ENCODE results near the gene ADCY5.

Gene ADCY5

GRCh38 chr3:123481071-123481470, 32.2 kb upstream of the ADCY5 start:
- Histone ChIP-seq H3K4me1 (ENCODE audit: control insufficient read depth, insufficient read depth, low read length, unreplicated experiment) (no peaks in the 10 kb centered on the region), H3K4me3 (ENCODE audit: low read depth, low read length) (no peak overlapping the region), H3K79me2 (ENCODE audit: control insufficient read depth, insufficient read depth, low read length, unreplicated experiment) (no peaks in the 10 kb centered on the region), H3K36me3 (ENCODE audit: insufficient read depth, low read length) (no peaks in the 10 kb centered on the region), H3K27ac (ENCODE audit: low read depth, low read length) (no peak overlapping the region), H2AFZ (ENCODE audit: low read length, unreplicated experiment) (no peak overlapping the region), H3K27me3 (ENCODE audit: insufficient read depth, low read length) (peaks cover 38% of the 10 kb centered on the region)

GRCh38 chr3:123480428-123480827, 31.5 kb upstream of the ADCY5 start:
- Histone ChIP-seq H2AFZ (ENCODE audit: low read length, unreplicated experiment) (no peak overlapping the region), H3K4me1 (ENCODE audit: control insufficient read depth, insufficient read depth, low read length, unreplicated experiment) (no peaks in the 10 kb centered on the region), H3K27me3 (ENCODE audit: insufficient read depth, low read length) (peaks cover 44% of the 10 kb centered on the region), H3K36me3 (ENCODE audit: insufficient read depth, low read length) (no peaks in the 10 kb centered on the region), H3K4me3 (ENCODE audit: low read depth, low read length) (no peak overlapping the region), H3K27ac (ENCODE audit: low read depth, low read length) (no peak overlapping the region), H3K79me2 (ENCODE audit: control insufficient read depth, insufficient read depth, low read length, unreplicated experiment) (no peaks in the 10 kb centered on the region)

- no peak overlapping the region for H3K4me3 ChIP-seq (ENCODE audit: low read depth, low read length)
- H3K27me3 ChIP-seq (ENCODE audit: insufficient read depth, low read length): peaks cover 50% of the 10 kb centered on the region
- no peaks in the 10 kb centered on the region for H3K79me2 ChIP-seq (ENCODE audit: control insufficient read depth, insufficient read depth, low read length, unreplicated experiment)
- H3K27ac ChIP-seq (ENCODE audit: low read depth, low read length): no peak overlapping the region
- no peaks in the 10 kb centered on the region for H3K4me1 ChIP-seq (ENCODE audit: control insufficient read depth, insufficient read depth, low read length, unreplicated experiment)
- H3K36me3 ChIP-seq (ENCODE audit: insufficient read depth, low read length): no peaks in the 10 kb centered on the region
- H2AFZ ChIP-seq (ENCODE audit: low read length, unreplicated experiment): no peak overlapping the region
These were observed 31.0 kb upstream of the ADCY5 start for GRCh38 chr3:123479891-123480290.

- Histone ChIP-seq H3K79me2 (ENCODE audit: control insufficient read depth, insufficient read depth, low read length, unreplicated experiment) (no peaks in the 10 kb centered on the region), H3K27me3 (ENCODE audit: insufficient read depth, low read length) (peaks cover 59% of the 10 kb centered on the region), H3K4me3 (ENCODE audit: low read depth, low read length) (no peak overlapping the region), H2AFZ (ENCODE audit: low read length, unreplicated experiment) (no peak overlapping the region), H3K4me1 (ENCODE audit: control insufficient read depth, insufficient read depth, low read length, unreplicated experiment) (no peaks in the 10 kb centered on the region), H3K36me3 (ENCODE audit: insufficient read depth, low read length) (no peaks in the 10 kb centered on the region), H3K27ac (ENCODE audit: low read depth, low read length) (no peak overlapping the region)
These were observed 29.4 kb upstream of the ADCY5 start for GRCh38 chr3:123478314-123478713.

GRCh38 chr3:123476967-123477750, 28.3 kb upstream of the ADCY5 start:
- H3K27me3 ChIP-seq (ENCODE audit: insufficient read depth, low read length): peaks cover 63% of the 10 kb centered on the region
- H3K79me2 ChIP-seq (ENCODE audit: control insufficient read depth, insufficient read depth, low read length, unreplicated experiment): no peaks in the 10 kb centered on the region
- H3K4me3 ChIP-seq (ENCODE audit: low read depth, low read length): no peak overlapping the region
- no peak overlapping the region for H2AFZ ChIP-seq (ENCODE audit: low read length, unreplicated experiment)
- H3K4me1 ChIP-seq (ENCODE audit: control insufficient read depth, insufficient read depth, low read length, unreplicated experiment): no peaks in the 10 kb centered on the region
- H3K27ac ChIP-seq (ENCODE audit: low read depth, low read length): no peak overlapping the region
- H3K36me3 ChIP-seq (ENCODE audit: insufficient read depth, low read length): no peaks in the 10 kb centered on the region

GRCh38 chr3:123475786-123476185, 26.9 kb upstream of the ADCY5 start:
- no peak overlapping the region for H3K27ac ChIP-seq (ENCODE audit: low read depth, low read length)
- H2AFZ ChIP-seq (ENCODE audit: low read length, unreplicated experiment): no peak overlapping the region
- H3K4me1 ChIP-seq (ENCODE audit: control insufficient read depth, insufficient read depth, low read length, unreplicated experiment): no peaks in the 10 kb centered on the region
- H3K4me3 ChIP-seq (ENCODE audit: low read depth, low read length): no peak overlapping the region
- no peaks in the 10 kb centered on the region for H3K79me2 ChIP-seq (ENCODE audit: control insufficient read depth, insufficient read depth, low read length, unreplicated experiment)
- H3K36me3 ChIP-seq (ENCODE audit: insufficient read depth, low read length): no peaks in the 10 kb centered on the region
- peaks cover 72% of the 10 kb centered on the region for H3K27me3 ChIP-seq (ENCODE audit: insufficient read depth, low read length)

GRCh38 chr3:123471106-123471505, 22.2 kb upstream of the ADCY5 start:
- no peaks in the 10 kb centered on the region for H3K79me2 ChIP-seq (ENCODE audit: control insufficient read depth, insufficient read depth, low read length, unreplicated experiment)
- H3K27ac ChIP-seq (ENCODE audit: low read depth, low read length): no peak overlapping the region
- H2AFZ ChIP-seq (ENCODE audit: low read length, unreplicated experiment): no peak overlapping the region
- H3K4me1 ChIP-seq (ENCODE audit: control insufficient read depth, insufficient read depth, low read length, unreplicated experiment): no peaks in the 10 kb centered on the region
- no peak overlapping the region for H3K4me3 ChIP-seq (ENCODE audit: low read depth, low read length)
- H3K27me3 ChIP-seq (ENCODE audit: insufficient read depth, low read length): peaks cover 71% of the 10 kb centered on the region
- H3K36me3 ChIP-seq (ENCODE audit: insufficient read depth, low read length): no peaks in the 10 kb centered on the region

- Histone ChIP-seq H3K27me3 (ENCODE audit: insufficient read depth, low read length) (peaks cover 66% of the 10 kb centered on the region), H3K4me1 (ENCODE audit: control insufficient read depth, insufficient read depth, low read length, unreplicated experiment) (no peaks in the 10 kb centered on the region), H3K4me3 (ENCODE audit: low read depth, low read length) (no peak overlapping the region), H3K27ac (ENCODE audit: low read depth, low read length) (no peak overlapping the region), H3K79me2 (ENCODE audit: control insufficient read depth, insufficient read depth, low read length, unreplicated experiment) (no peaks in the 10 kb centered on the region), H3K36me3 (ENCODE audit: insufficient read depth, low read length) (no peaks in the 10 kb centered on the region), H2AFZ (ENCODE audit: low read length, unreplicated experiment) (no peak overlapping the region)
These were observed 20.6 kb upstream of the ADCY5 start for GRCh38 chr3:123469323-123469995.

- Histone ChIP-seq H3K27me3 (ENCODE audit: insufficient read depth, low read length) (peaks cover 77% of the 10 kb centered on the region), H3K4me3 (ENCODE audit: low read depth, low read length) (no peak overlapping the region), H3K79me2 (ENCODE audit: control insufficient read depth, insufficient read depth, low read length, unreplicated experiment) (no peaks in the 10 kb centered on the region)
These were observed 18.2 kb upstream of the ADCY5 start for GRCh38 chr3:123467046-123467445.

GRCh38 chr3:123464211-123464610, 15.3 kb upstream of the ADCY5 start:
- no peaks in the 10 kb centered on the region for H3K4me1 ChIP-seq (ENCODE audit: control insufficient read depth, insufficient read depth, low read length, unreplicated experiment)
- H3K79me2 ChIP-seq (ENCODE audit: control insufficient read depth, insufficient read depth, low read length, unreplicated experiment): no peaks in the 10 kb centered on the region
- no peaks in the 10 kb centered on the region for H3K36me3 ChIP-seq (ENCODE audit: insufficient read depth, low read length)
- no peak overlapping the region for H3K27ac ChIP-seq (ENCODE audit: low read depth, low read length)
- no peak overlapping the region for H3K4me3 ChIP-seq (ENCODE audit: low read depth, low read length)
- peaks cover 77% of the 10 kb centered on the region for H3K27me3 ChIP-seq (ENCODE audit: insufficient read depth, low read length)
- no peak overlapping the region for H2AFZ ChIP-seq (ENCODE audit: low read length, unreplicated experiment)

More at GRCh38 chr3:123467046-123467445, 18.2 kb upstream of the ADCY5 start:
- Histone ChIP-seq H3K4me1 (ENCODE audit: control insufficient read depth, insufficient read depth, low read length, unreplicated experiment) (no peaks in the 10 kb centered on the region), H2AFZ (ENCODE audit: low read length, unreplicated experiment) (no peak overlapping the region), H3K36me3 (ENCODE audit: insufficient read depth, low read length) (no peaks in the 10 kb centered on the region), H3K27ac (ENCODE audit: low read depth, low read length) (no peak overlapping the region)

- H3K79me2 ChIP-seq (ENCODE audit: control insufficient read depth, insufficient read depth, low read length, unreplicated experiment): no peaks in the 10 kb centered on the region
- H3K27me3 ChIP-seq (ENCODE audit: insufficient read depth, low read length): peaks cover 74% of the 10 kb centered on the region
- no peak overlapping the region for H2AFZ ChIP-seq (ENCODE audit: low read length, unreplicated experiment)
- H3K36me3 ChIP-seq (ENCODE audit: insufficient read depth, low read length): no peaks in the 10 kb centered on the region
- no peaks in the 10 kb centered on the region for H3K4me1 ChIP-seq (ENCODE audit: control insufficient read depth, insufficient read depth, low read length, unreplicated experiment)
- H3K27ac ChIP-seq (ENCODE audit: low read depth, low read length): no peak overlapping the region
- no peak overlapping the region for H3K4me3 ChIP-seq (ENCODE audit: low read depth, low read length)
These were observed 11.0 kb upstream of the ADCY5 start for GRCh38 chr3:123459862-123460261.

Measured in ACC112 (cell line).